Mesendoderm (in vitro differentiated cells): Measurements from ENCODE around the gene FGF22.

Experiments
- DNase-seq: peaks from one replicate; pipeline ENCODE4 v3.0.0; 2013
- H2AK5ac ChIP-seq: 2 replicates; pipeline ENCODE4 v1.6.1; 2013; ENCODE audit warnings: low read length, inconsistent platforms
- H2BK120ac ChIP-seq: 2 replicates; pipeline ENCODE4 v1.6.1; 2013; ENCODE audit warnings: low read depth, mild to moderate bottlenecking, low read length, moderate library complexity, mixed read lengths
- H2BK15ac ChIP-seq: replicated peaks from 2 replicates; pipeline ENCODE4 v1.6.1; 2013; ENCODE audit warnings: low read depth, mild to moderate bottlenecking, moderate library complexity
- H2BK5ac ChIP-seq: 2 replicates; pipeline ENCODE4 v1.6.1; 2013; ENCODE audit warnings: low read length, inconsistent platforms
- H3K18ac ChIP-seq: 2 replicates; pipeline ENCODE4 v1.6.1; 2013; ENCODE audit warnings: mild to moderate bottlenecking, low read length, mixed read lengths
- H3K23ac ChIP-seq: one replicate; pipeline ENCODE4 v1.6.1; 2013; ENCODE audit warnings: low read length
- H3K27ac ChIP-seq: 2 replicates; pipeline ENCODE4 v1.5.1; 2013; ENCODE audit warnings: low read depth, mild to moderate bottlenecking, inconsistent platforms, low read length, moderate library complexity
- H3K27me3 ChIP-seq: 2 replicates; pipeline ENCODE4 v1.6.1; 2013; ENCODE audit warnings: low read length, control low read depth, mild to moderate bottlenecking, inconsistent platforms; ENCODE audit not compliant: insufficient read depth, poor library complexity
- H3K36me3 ChIP-seq: 2 replicates; pipeline ENCODE4 v1.6.1; 2013; ENCODE audit warnings: low read length, inconsistent platforms; ENCODE audit not compliant: control insufficient read depth, insufficient read depth
- H3K4ac ChIP-seq: one replicate; pipeline ENCODE4 v1.6.1; 2013; ENCODE audit warnings: low read depth, mild to moderate bottlenecking, low read length, moderate library complexity
- H3K4me1 ChIP-seq: 2 replicates; pipeline ENCODE4 v1.6.1; 2013; ENCODE audit warnings: low read depth, low read length, inconsistent platforms; ENCODE audit not compliant: control insufficient read depth
- H3K4me2 ChIP-seq: 2 replicates; pipeline ENCODE4 v1.6.1; 2013; ENCODE audit warnings: low read length
- H3K4me3 ChIP-seq: 2 replicates; pipeline ENCODE4 v1.5.1; 2013; ENCODE audit warnings: mild to moderate bottlenecking, low read length
- H3K56ac ChIP-seq: one replicate; pipeline ENCODE4 v1.6.1; 2013; ENCODE audit warnings: low read length
- H3K79me1 ChIP-seq: 2 replicates; pipeline ENCODE4 v1.6.1; 2013; ENCODE audit warnings: low read length, inconsistent platforms
- H3K79me2 ChIP-seq: 2 replicates; pipeline ENCODE4 v1.6.1; 2013; ENCODE audit warnings: mild to moderate bottlenecking, low read length; ENCODE audit not compliant: control insufficient read depth, insufficient read depth
- H3K9ac ChIP-seq: 2 replicates; pipeline ENCODE4 v1.6.1; 2013; ENCODE audit warnings: low read length, inconsistent platforms
- H4K5ac ChIP-seq: one replicate; pipeline ENCODE4 v1.6.1; 2013; ENCODE audit warnings: low read length
- H4K8ac ChIP-seq: one replicate; pipeline ENCODE4 v1.6.1; 2013; ENCODE audit warnings: low read depth, mild to moderate bottlenecking, control low read depth, low read length, moderate library complexity
- WGBS: extraction: QIAGEN DNeasy Blood & Tissue Kit; methylation state at CpG from one replicate; pipeline ENCODE4 v1.1.7; 2013; ENCODE audit warnings: low lambda C conversion rate, missing lambda C conversion rate; ENCODE audit not compliant: insufficient coverage; ENCODE audit errors: extremely low coverage; 5-methylcytosine and 5-hydroxymethylcytosine counted together

FGF22 gene

DNA sequence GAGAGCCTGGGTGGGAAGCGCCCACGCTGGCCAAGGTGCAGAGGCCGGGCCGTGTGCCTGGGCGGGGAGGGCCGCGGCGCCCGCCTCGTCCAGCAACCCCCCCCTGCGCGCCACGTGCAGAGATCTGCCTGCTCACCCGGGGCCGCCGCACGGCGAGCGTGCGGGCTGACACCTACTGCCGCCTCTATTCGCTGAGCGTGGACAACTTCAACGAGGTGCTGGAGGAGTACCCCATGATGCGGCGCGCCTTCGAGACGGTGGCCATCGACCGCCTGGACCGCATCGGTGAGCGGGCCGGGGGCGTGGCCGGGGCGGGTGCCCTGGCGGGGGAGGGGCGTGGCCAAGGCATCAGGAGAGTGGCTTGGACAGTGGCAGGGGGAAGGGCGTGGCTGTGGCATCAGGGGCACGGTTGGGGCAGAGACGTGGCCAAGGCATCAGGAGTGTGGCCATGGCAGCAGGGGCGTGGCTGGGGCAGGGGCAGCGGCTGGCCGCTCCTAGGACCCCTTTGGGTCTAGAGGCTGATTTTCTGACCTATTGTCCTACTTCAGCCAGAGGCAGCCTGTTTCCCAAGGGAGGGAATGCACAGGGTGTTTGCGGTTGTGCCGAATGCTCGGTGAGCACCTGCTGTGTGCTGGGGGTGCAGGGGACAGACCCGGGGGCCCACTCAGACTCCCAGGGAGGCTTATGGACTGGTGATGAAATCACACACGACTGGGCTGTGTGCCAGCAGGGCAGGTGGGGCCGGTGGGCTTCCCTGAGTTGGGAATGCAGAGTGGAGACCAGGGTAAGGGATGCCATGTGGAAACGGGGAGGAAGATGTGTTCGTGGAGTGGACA lies 25.7 kb upstream of the FGF22 start:
- H2BK15ac ChIP-seq = no peak overlapping the region
- H3K4me2 ChIP-seq = no peak overlapping the region
- no peak overlapping the region for H2AK5ac ChIP-seq
- H4K5ac ChIP-seq = no peak overlapping the region
- H3K4ac ChIP-seq = no peak overlapping the region
- H3K18ac ChIP-seq = no peak overlapping the region
- no peak overlapping the region for H2BK5ac ChIP-seq
- H3K56ac ChIP-seq = no peak overlapping the region
- DNase-seq = no peak
- H3K27ac ChIP-seq = no peak overlapping the region
- H3K36me3 ChIP-seq = peaks cover 6% of the 10 kb centered on the region
- H2BK120ac ChIP-seq = no peak overlapping the region
- WGBS = no CpG with 5 or more reads among the region's 54 CpGs
- no peaks in the 10 kb centered on the region for H3K27me3 ChIP-seq
- H3K79me1 ChIP-seq = no peaks in the 10 kb centered on the region
- H3K79me2 ChIP-seq = no peaks in the 10 kb centered on the region
- no peaks in the 10 kb centered on the region for H3K4me1 ChIP-seq
- no peak overlapping the region for H3K4me3 ChIP-seq
- no peak overlapping the region for H3K9ac ChIP-seq
- no peak overlapping the region for H3K23ac ChIP-seq
- no peak overlapping the region for H4K8ac ChIP-seq

DNA sequence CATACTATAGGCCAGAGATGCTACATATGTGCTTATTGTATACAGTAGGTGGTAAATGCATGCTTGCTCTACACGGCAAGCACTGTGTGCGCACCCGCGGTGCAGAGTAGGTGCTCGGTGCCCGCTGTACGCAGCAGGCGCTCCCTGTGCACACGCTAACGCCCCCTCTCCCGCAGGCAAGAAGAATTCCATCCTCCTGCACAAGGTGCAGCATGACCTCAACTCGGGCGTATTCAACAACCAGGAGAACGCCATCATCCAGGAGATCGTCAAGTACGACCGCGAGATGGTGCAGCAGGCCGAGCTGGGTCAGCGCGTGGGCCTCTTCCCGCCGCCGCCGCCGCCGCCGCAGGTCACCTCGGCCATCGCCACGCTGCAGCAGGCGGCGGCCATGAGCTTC lies 24.1 kb upstream of the FGF22 start:
- H3K23ac ChIP-seq = no peak overlapping the region
- no peak overlapping the region for H3K4me3 ChIP-seq
- H3K4ac ChIP-seq = no peak overlapping the region
- no peaks in the 10 kb centered on the region for H3K4me1 ChIP-seq
- H3K27ac ChIP-seq = no peak overlapping the region
- no peak overlapping the region for H2AK5ac ChIP-seq
- no peak overlapping the region for H4K8ac ChIP-seq
- no peak overlapping the region for H2BK120ac ChIP-seq
- H3K79me1 ChIP-seq = no peaks in the 10 kb centered on the region
- no peak for DNase-seq
- no peak overlapping the region for H3K56ac ChIP-seq
- no peak overlapping the region for H3K9ac ChIP-seq
- WGBS = no CpG with 5 or more reads among the region's 33 CpGs
- no peaks in the 10 kb centered on the region for H3K79me2 ChIP-seq
- H3K27me3 ChIP-seq = no peaks in the 10 kb centered on the region
- H2BK15ac ChIP-seq = no peak overlapping the region
- H3K36me3 ChIP-seq = peaks cover 6% of the 10 kb centered on the region
- H3K4me2 ChIP-seq = no peak overlapping the region
- no peak overlapping the region for H4K5ac ChIP-seq
- H2BK5ac ChIP-seq = no peak overlapping the region
- H3K18ac ChIP-seq = no peak overlapping the region

- Histone ChIP-seq H4K5ac (no peak overlapping the region), H3K18ac (no peak overlapping the region)
- WGBS = no CpG with 5 or more reads among the region's 97 CpGs
Observed at GRCh38 chr19:616062-616700, 23.5 kb upstream of the FGF22 start.

DNA sequence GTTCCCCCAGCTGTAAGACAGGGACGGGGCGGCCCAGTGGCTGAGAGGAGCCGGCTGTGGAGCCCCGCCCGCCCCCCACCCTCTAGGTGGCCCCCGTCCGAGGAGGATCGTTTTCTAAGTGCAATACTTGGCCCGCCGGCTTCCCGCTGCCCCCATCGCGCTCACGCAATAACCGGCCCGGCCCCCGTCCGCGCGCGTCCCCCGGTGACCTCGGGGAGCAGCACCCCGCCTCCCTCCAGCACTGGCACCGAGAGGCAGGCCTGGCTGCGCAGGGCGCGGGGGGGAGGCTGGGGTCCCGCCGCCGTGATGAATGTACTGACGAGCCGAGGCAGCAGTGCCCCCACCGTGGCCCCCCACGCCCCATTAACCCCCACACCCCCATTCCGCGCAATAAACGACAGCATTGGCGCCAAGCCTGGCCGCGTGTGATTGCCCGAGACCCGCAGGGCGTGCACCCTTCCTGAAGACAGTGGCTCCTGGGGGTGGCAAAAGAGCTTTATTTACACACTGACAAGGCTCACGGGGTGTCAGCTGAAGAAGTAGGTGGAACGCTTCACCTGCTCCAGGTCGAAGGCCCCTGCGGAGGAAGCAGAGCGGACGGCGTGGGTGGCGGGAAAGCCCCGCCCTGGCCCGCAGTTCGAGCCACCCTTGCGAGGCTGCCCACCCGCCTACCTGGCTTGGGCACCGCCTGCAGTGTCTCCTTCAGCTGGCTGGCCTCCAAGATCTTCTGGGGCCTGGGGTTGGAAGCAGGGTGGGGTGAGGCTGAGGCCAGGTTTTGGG lies 22.7 kb upstream of the FGF22 start:
- Histone ChIP-seq H3K4me2 (no peak overlapping the region), H3K79me1 (no peaks in the 10 kb centered on the region), H3K79me2 (no peaks in the 10 kb centered on the region), H2BK120ac (no peak overlapping the region), H3K27me3 (no peaks in the 10 kb centered on the region), H3K23ac (no peak overlapping the region), H3K27ac (no peak overlapping the region), H3K4me3 (no peak overlapping the region), H2BK5ac (no peak overlapping the region), H3K4ac (no peak overlapping the region), H3K18ac (no peak overlapping the region), H2AK5ac (no peak overlapping the region), H3K9ac (no peak overlapping the region), H3K56ac (no peak overlapping the region), H3K4me1 (no peaks in the 10 kb centered on the region), H2BK15ac (no peak overlapping the region), H3K36me3 (peaks cover 7% of the 10 kb centered on the region), H4K8ac (no peak overlapping the region), H4K5ac (no peak overlapping the region)
- WGBS = no CpG with 5 or more reads among the region's 58 CpGs
- DNase-seq = no peak

More at GRCh38 chr19:616062-616700, 23.5 kb upstream of the FGF22 start:
- Histone ChIP-seq H2BK15ac (no peak overlapping the region), H3K27ac (no peak overlapping the region), H3K4me1 (no peaks in the 10 kb centered on the region), H3K4ac (no peak overlapping the region), H3K9ac (no peak overlapping the region), H2BK5ac (no peak overlapping the region), H3K27me3 (no peaks in the 10 kb centered on the region), H3K79me1 (no peaks in the 10 kb centered on the region), H3K79me2 (no peaks in the 10 kb centered on the region), H4K8ac (no peak overlapping the region), H2BK120ac (no peak overlapping the region), H3K4me3 (no peak overlapping the region), H3K36me3 (peaks cover 6% of the 10 kb centered on the region), H3K4me2 (no peak overlapping the region), H3K56ac (no peak overlapping the region), H2AK5ac (no peak overlapping the region), H3K23ac (no peak overlapping the region)
- no peak for DNase-seq

- H3K9ac ChIP-seq = no peak overlapping the region
- no peak overlapping the region for H3K4me2 ChIP-seq
- no peak overlapping the region for H3K27ac ChIP-seq
- H3K79me1 ChIP-seq = no peaks in the 10 kb centered on the region
- H2AK5ac ChIP-seq = no peak overlapping the region
- no peaks in the 10 kb centered on the region for H3K79me2 ChIP-seq
- no CpG with 5 or more reads among the region's 29 CpGs for WGBS
- no peak for DNase-seq
- no peak overlapping the region for H4K5ac ChIP-seq
- no peak overlapping the region for H3K23ac ChIP-seq
- no peak overlapping the region for H3K4me3 ChIP-seq
- no peak overlapping the region for H3K56ac ChIP-seq
- peaks cover 7% of the 10 kb centered on the region for H3K36me3 ChIP-seq
- no peak overlapping the region for H3K4ac ChIP-seq
- H2BK120ac ChIP-seq = no peak overlapping the region
- H3K4me1 ChIP-seq = no peaks in the 10 kb centered on the region
- H2BK5ac ChIP-seq = no peak overlapping the region
- no peak overlapping the region for H2BK15ac ChIP-seq
- no peaks in the 10 kb centered on the region for H3K27me3 ChIP-seq
- H3K18ac ChIP-seq = no peak overlapping the region
- H4K8ac ChIP-seq = no peak overlapping the region
Observed at GRCh38 chr19:617551-618246, 22.0 kb upstream of the FGF22 start.
